Omental fat pad (tissue), 4 donors: ENCODE data around the gene UBE2R2. TPM values are rescaled to one million over a fixed set of nuclear protein-coding genes. Genes with fewer than 3 reads are reported as not detected.

Experiments
- ATAC-seq: fragments of 150-250 bp; one replicate; pipeline ENCODE4 v1.9.1; 2016; ENCODE audit warnings: mild to moderate bottlenecking, moderate library complexity; ENCODE audit not compliant: low FRiP score
- DNase-seq: peaks from one replicate; pipeline ENCODE4 v3.0.0-alpha.2; 2019; ENCODE audit warnings: low spot score
- total RNA-seq, 4 donors: library from RNA; depleted of rRNA; stranded (reverse); fragments of >200 nt; gene quantifications; one replicate each; pipeline ENCODE4 v1.1.0, GENCODE V29; 2016
- TF ChIP-seq, protein P1 (sequence below), 3 donors: fragments of 450-650 bp; IDR thresholded peaks; one replicate each; pipeline ENCODE4 v1.5.1; 2016 to 2017; ENCODE audit warnings: antibody characterized with exemption in 3 of 3, mild to moderate bottlenecking in 3 of 3, moderate library complexity in 2 of 3

Gene UBE2R2
- total RNA-seq, 4 donors from 2014 or later, result 22.4 to 34.3 (median 30.2) TPM

DNA sequence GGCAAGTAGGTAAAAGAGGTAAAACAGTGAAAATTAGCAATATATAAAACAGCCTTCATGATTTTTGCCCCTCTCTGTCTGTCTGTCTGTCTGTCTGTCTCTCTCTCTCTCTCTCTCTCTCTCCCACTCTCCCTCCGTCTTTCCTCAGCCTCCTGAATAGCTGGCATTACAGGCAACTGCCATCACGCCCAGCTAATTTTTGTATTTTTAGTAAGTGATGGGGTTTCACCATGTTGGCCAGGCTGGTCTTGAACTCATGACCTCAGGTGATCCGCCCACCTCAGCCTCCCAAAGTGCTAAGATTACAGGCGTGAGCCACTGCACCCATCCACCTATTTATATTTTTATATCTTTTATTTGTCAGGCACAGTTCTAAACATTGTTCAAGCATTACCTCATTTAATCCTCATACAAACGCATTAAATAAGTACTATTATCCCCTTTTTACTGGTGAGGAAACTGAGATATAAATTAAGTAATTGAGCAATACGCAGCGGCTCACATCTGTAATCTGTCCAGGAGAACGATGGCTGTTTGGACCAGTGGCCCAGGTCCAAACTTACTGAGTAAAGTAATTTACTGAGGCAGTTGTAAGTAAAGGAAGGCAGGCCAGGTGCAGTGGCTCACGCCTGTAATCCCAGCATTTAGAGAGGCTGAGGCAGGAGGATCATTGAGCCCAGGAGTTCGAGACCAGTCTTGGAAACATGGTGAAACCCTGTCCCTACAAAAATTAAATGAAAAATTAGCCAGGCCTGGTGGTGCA lies 60.9 kb downstream of the UBE2R2 start:
- ATAC-seq (no peak), DNase-seq (no peak)
- TF ChIP-seq, protein P1, sequence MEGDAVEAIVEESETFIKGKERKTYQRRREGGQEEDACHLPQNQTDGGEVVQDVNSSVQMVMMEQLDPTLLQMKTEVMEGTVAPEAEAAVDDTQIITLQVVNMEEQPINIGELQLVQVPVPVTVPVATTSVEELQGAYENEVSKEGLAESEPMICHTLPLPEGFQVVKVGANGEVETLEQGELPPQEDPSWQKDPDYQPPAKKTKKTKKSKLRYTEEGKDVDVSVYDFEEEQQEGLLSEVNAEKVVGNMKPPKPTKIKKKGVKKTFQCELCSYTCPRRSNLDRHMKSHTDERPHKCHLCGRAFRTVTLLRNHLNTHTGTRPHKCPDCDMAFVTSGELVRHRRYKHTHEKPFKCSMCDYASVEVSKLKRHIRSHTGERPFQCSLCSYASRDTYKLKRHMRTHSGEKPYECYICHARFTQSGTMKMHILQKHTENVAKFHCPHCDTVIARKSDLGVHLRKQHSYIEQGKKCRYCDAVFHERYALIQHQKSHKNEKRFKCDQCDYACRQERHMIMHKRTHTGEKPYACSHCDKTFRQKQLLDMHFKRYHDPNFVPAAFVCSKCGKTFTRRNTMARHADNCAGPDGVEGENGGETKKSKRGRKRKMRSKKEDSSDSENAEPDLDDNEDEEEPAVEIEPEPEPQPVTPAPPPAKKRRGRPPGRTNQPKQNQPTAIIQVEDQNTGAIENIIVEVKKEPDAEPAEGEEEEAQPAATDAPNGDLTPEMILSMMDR (IDR thresholded peaks at IDR 0.05), result no peak

DNA sequence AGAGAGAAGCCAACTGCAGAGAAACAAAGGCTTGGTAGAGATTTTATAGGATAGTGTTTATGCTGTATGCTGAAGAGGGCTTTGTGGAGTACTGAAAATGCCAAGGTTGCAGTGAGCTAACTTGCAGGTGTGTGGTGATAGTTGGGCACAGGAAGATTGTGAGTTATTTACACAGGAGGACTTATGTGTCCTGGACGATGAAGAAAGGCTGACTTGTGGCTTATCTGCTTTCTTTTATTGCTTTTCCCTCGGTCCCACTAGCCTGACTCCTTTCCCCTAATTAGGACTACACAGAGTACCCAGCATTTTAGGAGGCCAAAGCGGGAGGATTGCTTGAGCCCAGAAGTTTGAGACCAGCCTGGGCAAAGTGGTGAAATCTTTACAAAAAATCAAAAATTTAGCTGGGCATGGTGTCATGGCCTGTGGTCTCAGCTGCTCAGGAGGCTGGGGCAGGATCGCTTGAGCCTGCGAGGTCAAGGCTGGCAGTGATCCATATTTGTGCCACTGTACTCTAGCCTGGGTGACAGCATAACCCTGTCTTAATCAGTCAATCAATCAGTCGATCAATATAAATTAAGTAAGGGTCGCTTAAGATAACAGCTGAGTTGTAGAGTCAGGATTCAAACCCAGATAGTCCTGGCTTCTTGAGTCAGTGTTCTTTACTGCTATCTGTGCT lies 61.9 kb downstream of the UBE2R2 start:
- DNase-seq, result no peak
- no peak for ATAC-seq
- TF ChIP-seq, protein P1 (IDR thresholded peaks at IDR 0.05), result no peak

DNA sequence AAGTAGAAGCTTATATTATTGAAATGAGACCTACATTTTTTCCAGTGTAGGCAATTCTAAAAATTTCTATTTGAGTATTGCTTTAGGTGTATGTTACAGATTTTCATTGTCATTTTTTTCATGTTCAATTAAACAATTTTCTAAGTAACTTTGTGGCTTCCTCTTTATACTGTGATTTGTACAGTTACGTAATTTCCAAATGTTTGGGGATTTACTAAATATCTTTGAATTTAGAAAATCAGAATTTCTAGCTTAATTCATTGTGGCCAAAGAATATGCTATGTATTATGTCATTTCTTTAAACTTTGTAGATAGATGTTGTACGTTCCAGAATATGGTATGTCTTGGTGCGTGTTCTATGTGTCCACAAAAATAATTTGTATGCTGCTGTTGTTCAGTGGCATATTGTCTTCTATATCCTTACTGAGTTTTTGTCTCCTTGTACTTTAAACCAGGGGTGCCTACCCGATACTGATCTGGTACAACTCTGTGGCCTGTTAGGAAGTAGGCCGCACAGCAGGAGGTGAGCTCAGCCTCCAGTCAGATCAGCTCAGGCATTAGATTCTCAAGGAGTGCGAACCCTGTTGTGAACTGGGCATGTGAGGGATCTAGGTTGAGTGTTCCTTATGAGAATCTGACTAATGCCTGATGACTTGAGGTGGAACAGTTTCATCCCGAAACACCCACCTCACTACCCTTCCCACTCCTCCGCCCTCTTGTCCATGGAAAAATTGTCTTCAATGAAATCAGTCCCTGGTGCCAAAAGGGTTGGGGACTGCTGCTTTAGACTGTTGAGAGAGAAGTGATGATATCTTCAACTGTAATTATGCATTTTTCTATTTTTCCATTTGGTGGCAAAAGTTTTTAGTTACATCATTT lies 63.5 kb downstream of the UBE2R2 start:
- TF ChIP-seq, protein P1 (IDR thresholded peaks at IDR 0.05), result no peak
- ATAC-seq (no peak), DNase-seq (no peak)

DNA sequence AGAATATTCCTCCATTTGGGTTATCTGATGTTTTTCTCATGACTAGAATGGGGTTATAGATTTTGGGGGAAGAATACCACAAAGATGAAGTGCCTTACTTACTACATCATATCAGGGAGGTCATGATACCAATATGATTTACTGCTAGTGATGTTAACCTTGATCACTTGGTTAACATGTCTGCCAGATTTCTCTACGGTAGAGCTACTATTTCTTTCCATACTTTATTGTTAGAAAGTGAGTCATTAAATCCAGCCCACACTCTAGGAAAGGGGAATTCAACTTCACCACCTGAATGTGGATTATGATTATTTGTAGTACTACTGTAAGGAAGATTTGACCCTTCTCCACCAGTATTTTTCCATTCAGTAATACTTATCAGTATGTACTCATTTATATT lies 64.7 kb downstream of the UBE2R2 start:
- TF ChIP-seq, protein P1 (IDR thresholded peaks at IDR 0.05), result no peak
- ATAC-seq (no peak), DNase-seq (no peak)

DNA sequence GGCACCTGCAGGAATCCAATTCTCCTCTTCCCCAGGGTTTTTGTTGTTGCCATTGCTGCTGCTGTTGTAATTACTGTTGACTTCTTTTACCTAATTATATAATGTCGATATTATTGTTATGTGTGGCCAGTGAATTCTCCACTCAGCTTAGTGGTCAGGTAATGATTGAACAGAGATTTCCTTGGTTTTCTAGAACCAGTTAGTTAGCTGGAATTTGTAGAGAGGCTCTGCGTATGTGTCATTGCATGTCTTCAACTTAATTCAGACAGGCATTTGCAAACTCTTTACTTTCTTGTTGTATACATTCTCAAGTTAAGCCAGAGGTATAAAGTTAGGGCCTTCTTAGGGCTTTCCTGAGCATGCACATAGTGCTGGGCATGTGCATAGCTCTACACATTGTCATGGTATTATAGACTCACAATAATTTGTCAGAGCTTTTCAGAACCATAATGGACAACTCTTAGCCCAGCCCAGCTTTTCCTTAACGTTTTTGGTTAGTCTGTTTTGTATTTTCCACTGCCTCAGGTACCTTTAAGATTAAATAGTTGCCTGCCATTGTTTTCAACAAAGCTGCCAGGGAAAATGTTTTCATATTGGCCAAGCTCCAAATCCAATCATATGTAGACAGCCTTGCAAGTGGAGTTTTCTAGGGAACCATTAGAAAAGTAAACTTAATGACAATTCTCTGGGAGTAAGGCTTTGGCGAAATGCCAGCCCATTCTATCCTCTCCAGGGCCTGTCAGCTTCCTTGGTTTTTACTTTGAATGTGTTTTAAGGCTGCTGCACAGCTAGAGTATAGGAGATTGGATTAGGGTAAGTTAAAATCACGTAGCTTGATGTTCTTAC lies 68.1 kb downstream of the UBE2R2 start:
- no peak for DNase-seq
- ATAC-seq, result no peak

DNA sequence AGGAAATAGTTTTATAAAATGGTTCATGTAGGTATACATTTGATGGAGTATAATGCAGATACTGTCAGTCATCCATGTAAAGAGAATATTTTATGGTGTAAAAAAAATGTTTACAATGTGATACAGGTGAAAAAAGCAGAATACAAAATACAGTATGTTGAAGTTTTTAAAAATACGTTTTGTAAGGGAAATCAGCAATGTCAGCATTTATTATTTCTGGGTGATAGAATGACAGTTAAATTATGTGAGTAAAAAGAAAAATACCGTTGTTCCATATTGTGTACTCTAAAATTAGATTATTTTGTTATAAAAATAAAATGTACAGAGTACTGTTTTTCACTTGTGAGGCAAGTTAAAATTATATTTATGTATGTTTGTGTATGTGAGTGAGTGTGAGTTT lies 69.0 kb downstream of the UBE2R2 start:
- DNase-seq (no peak), ATAC-seq (no peak)
- TF ChIP-seq, protein P1 (IDR thresholded peaks at IDR 0.05), result no peak

More for the DNA sequence above, 68.1 kb downstream of the UBE2R2 start:
- TF ChIP-seq, protein P1 (IDR thresholded peaks at IDR 0.05), result no peak
